NOMO-1 treated with dmso at 0.1 percent for 144 hours (cell line): ENCODE data around the gene CDKN2B.
"Not testable (repeated sequence)": the region's sequence is repeated elsewhere in the genome, so short reads cannot be mapped to it uniquely, and the experiment has no call there.

Experiments
- DNase-seq: peaks from one replicate; lab custom pipeline; 2025; ENCODE audit not compliant: unreplicated experiment; lab: John Stamatoyannopoulos, UW

Gene CDKN2B

GRCh38 chr9:21969951-21970799 lies 38.9 kb downstream of the CDKN2B start:
- DNase-seq, result no peak

DNA sequence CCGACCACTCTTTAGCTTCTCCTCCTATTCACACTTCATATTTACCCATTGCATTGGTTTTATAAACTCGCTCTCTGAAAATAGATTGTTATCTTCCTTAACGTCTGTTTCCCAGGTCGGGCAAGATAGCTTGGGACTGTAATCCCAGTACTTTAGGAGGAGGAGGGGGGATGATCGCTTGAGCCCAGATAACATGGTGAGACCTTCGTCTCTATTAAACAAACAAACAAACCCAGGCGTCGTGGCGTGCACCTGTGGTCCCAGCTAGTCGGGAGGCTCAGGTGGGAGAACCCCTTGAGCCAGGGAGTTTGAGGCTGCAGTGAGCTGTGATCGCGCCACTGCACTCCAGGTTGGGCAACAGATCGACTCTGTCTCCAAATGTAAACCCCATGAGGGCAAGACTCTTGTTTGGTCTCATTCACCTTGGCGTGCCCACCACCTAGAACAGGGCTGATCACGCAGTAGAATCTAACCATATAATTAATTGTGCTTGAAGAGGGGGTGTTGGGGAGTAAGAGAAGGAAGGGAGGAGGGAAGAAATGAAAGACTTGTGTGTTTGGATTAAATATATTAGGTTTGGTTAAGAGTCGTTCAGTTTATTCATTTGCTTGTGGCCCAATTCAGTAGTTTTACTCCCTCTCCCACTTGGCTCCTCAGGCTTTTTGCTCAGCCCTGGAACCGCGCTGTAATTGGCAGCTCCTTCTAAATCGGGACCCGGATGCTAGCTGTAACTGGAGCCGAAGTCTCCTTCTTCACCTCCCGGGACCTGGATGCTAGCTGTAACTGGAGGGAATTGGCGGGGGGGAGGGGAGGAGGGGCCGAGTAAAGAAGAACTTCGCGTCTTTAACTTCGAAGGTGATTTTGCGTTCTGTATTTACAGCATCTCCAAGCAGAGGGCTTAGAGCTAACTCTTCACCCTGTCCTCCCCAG lies 39.8 kb downstream of the CDKN2B start:
- no peak for DNase-seq

DNA sequence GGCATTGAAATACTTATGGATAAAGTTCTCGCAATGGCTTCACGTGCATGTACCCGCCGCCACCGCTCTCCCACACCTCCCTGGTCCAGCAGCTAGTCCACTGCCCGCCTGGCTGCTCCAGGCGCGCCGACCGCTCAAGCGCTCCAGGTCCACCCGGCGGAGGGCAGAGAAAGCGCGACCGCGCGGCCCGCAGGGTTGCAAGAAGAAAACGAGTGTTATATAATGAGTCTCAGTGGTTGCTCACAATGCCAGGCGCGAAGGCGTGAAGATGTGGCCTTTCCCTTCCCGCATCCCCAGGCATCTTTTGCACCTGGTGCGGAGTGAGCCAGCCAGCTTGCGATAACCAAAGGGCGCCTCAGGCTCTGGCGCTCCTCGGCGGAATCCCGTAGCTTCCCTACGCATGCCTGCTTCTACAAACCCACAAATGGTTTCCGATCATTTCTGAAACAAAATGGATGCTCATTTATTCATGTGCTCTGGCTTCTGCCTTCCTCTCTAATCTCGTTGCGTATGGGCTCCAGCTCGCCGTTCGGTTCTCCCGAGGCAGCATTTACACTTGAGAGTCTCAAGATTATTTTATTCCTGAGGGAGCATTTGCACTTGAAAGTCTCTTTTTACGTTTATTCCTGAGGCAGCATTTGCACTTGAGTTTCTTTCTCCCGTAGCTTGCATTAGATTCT lies 40.6 kb downstream of the CDKN2B start:
- no peak for DNase-seq

DNA sequence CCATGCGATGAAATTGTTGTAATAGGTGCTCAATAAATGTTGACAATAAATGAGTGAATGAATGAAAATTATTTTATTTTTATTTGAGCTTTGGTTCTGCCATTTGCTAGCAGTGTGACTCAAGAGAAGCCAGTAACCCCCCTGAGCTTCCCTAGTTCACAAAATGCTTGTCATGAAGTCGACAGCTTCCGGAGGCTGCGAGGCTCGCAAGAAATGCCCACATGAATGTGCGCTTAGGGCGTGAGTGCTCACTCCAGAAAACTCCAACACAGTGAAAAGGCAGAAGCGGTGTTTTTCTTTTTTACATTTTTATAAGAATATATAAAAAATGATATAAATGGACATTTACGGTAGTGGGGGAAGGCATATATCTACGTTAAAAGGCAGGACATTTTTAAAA lies 41.4 kb downstream of the CDKN2B start:
- DNase-seq, result no peak

DNA sequence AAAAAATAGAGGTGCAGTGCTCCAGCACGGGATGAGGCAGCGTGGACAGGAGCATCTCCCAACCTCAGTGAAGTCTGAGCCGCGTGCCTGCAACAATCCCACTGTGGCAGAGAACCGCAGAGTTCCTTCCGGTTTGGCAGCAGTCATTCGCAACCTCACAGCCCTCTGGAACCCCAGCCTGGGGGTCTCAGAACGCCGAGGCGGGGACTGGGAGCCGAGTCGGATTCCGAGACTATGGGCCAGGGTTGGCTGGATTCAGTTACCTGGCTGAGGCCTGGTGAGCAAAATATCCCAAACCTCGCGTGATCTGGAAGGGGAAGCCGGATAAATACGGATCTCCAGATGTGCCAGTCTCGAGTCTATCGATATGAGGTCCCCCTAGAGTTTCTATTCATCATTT lies 41.9 kb downstream of the CDKN2B start:
- no peak for DNase-seq

DNA sequence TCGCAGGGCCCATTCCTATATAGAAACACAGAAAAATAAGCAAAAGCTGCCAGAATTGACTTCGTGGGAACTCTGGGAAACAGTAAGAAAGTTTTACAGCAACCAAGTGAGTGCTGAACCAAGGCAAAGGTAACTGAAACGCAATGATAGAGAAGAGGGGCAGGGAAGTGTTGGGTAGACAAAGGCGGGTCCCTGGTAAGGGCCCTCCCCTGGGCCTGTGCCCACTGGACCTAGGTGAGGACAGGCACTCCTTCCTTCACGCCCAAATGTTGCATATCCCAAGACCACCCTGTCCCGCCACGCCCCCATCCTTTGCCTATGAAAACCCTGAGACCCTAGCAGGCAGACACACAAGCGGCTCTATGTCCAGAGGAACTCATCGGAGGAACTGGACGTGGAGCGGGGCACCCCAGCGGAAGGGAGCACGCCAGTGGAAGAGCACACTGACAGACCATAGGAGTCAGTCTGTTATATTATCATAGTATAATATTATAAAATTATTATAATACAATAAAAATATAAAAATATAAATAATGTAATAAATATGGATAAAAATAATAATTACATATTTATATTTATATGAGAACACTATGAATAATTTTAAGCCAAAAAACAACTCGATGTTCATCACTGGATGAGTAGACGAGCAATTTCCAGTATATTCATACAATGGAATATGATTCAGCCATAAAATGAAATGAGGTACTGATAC lies 42.8 kb downstream of the CDKN2B start:
- DNase-seq, result no peak

DNA sequence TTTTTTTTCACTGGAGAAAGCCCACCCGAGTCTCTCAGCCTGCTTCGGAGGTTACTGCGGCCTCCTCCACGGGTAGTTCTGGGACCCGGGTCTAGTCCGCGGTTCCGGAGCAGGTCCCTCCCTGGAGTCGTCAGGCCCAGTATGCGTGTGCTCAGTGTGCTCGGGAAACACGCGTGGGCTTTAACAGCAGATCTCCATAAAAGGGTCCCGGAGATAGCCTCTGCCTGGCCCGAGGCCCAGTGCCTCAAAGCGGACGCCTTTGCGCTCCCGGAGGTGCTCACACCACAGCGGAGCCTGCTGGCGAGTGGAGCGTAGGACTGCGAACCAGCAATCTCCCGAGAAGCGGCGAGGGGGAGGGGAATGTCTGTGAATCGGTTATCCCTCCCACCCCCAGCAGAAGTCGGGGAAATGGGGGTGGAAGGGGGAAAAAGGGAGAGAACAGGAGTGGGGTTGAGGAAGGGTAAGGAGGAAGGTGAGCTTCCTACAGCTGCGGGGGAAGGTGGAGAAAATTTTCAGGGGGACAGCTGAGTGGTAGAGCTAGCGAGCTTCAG lies 43.6 kb downstream of the CDKN2B start:
- DNase-seq, result no peak

GRCh38 chr9:21964925-21965385 lies 44.1 kb downstream of the CDKN2B start:
- DNase-seq, result no peak

DNA sequence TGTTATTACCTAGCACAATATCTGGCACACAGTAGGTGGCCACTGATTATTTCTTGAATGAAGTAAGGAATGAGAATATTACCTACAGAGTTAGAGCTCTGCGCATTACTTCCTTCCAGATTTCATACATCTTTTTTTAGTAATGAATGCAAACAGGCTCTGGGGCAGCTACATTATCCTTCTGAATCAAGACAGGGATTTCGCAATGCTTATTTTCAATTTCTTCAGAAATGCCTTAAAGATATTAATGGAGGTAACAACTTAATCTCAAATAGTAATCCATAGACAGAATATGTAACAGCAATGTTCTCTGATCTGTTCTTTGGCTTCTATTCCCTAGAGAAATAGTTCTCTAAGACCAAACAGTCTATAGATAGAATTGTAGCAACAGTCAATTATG lies 47.5 kb downstream of the CDKN2B start:
- DNase-seq, result no peak

DNA sequence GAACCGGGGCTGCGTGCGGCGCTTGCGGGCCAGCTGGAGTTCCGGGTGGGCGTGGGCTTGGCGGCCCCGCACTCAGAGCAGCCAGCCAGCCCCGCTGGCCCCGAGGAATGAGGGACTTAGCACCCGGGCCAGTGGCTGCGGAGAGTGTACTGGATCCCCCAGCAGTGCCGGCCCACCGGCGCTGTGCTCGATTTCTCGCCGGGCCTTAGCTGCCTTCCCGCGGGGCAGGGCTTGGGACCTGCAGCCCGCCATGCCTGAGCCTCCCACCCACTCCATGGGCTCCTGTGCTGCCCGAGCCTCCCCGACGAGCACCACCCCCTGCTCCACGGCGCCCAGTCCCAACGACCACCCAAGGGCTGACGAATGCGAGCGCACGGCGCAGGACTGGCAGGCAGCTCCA lies 49.8 kb downstream of the CDKN2B start:
- not testable (repeated sequence) for DNase-seq

- no peak for DNase-seq
Measured at GRCh38 chr9:21958833-21959232, 50.3 kb downstream of the CDKN2B start.
